WTC11 (cell line): Measurements from ENCODE around the gene PBRM1.

ENCODE experiments used
- CTCF ChIP-seq: fragments of 200-600 bp; IDR thresholded peaks from 2 replicates; pipeline ENCODE4 v1.8.0; 2022; ENCODE audit warnings: antibody characterized with exemption
- ETV6 ChIP-seq: sonication (generic); formaldehyde crosslinking; IDR thresholded peaks from 2 replicates; pipeline ENCODE4 v1.8.1; 2022; ENCODE audit warnings: mild to moderate bottlenecking, missing genetic modification reagents
- NR2C2 ChIP-seq: sonication (generic); formaldehyde crosslinking; IDR thresholded peaks from 2 replicates; pipeline ENCODE4 v1.8.0; 2022; ENCODE audit warnings: mild to moderate bottlenecking, missing genetic modification reagents
- TEAD4 ChIP-seq: sonication (generic); formaldehyde crosslinking; IDR thresholded peaks from 2 replicates; pipeline ENCODE4 v1.8.0; 2022; ENCODE audit warnings: mild to moderate bottlenecking, missing genetic modification reagents
- ZNF263 ChIP-seq: sonication (generic); formaldehyde crosslinking; IDR thresholded peaks from 2 replicates; pipeline ENCODE4 v1.8.1; 2022; ENCODE audit warnings: low read depth, mild to moderate bottlenecking, moderate library complexity, missing genetic modification reagents
- TF ChIP-seq, protein P1 (sequence below): sonication (generic); formaldehyde crosslinking; IDR thresholded peaks from 2 replicates; pipeline ENCODE4 v1.8.0; 2023; ENCODE audit warnings: missing genetic modification reagents
- TF ChIP-seq, protein P2 (sequence below): sonication (generic); formaldehyde crosslinking; IDR thresholded peaks from 2 replicates; pipeline ENCODE4 v1.8.1; 2023; ENCODE audit warnings: mild to moderate bottlenecking, missing genetic modification reagents, moderate library complexity
- TF ChIP-seq, protein P3 (sequence below): sonication (generic); formaldehyde crosslinking; IDR thresholded peaks from 2 replicates; pipeline ENCODE4 v1.8.1; 2023; ENCODE audit warnings: mild to moderate bottlenecking, missing genetic modification reagents, borderline replicate concordance

DNA sequence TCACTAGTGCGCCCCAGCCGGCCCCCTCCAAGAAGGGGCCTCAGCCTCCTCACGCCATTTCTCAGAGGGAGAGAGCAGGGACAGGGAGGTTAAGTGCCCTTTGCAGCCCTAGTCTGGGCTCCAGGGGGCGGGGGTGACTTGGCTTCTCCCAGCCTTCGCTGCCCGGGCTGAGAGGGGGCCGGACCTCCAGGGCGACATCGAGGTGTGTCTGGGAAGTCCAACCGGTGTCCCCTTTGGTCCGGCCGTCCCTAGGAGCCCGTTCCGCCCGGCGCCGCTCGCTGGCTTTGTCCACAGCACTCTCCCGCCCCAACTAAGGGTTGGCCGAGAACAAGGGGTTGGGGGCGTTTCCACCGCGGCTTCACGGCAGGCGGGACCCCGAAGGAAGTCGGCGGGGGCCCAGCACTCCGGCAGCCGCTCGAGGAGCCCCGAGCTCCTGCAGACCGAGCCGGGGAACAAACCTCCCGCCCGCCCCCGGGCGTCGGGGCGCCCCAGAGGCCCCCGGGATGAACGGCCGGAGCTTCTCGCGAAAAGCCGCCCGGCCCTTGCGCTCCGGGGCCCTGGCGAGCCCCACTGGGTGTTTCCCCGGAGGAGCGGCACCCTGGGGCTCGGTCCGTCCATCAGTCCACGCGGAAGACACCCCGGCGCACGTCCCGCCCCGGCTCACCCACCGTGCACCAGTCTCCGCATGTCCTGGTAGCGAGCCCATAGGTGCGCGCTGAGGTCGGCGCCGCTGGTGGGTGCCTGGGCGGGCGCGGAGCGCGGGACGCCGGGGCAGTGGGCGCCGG is 152.7 kb downstream of the PBRM1 start:
- TF ChIP-seq ETV6 (CRISPR knock-in tag) (no peak), CTCF (no peak), TEAD4 (no peak), NR2C2 (no peak), ZNF263 (CRISPR knock-in tag) (no peak)
- TF ChIP-seq, protein P1, sequence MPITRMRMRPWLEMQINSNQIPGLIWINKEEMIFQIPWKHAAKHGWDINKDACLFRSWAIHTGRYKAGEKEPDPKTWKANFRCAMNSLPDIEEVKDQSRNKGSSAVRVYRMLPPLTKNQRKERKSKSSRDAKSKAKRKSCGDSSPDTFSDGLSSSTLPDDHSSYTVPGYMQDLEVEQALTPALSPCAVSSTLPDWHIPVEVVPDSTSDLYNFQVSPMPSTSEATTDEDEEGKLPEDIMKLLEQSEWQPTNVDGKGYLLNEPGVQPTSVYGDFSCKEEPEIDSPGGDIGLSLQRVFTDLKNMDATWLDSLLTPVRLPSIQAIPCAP (CRISPR knock-in tag) = no peak
- TF ChIP-seq, protein P2, sequence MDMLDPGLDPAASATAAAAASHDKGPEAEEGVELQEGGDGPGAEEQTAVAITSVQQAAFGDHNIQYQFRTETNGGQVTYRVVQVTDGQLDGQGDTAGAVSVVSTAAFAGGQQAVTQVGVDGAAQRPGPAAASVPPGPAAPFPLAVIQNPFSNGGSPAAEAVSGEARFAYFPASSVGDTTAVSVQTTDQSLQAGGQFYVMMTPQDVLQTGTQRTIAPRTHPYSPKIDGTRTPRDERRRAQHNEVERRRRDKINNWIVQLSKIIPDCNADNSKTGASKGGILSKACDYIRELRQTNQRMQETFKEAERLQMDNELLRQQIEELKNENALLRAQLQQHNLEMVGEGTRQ (CRISPR knock-in tag) = no peak
- TF ChIP-seq, protein P3, sequence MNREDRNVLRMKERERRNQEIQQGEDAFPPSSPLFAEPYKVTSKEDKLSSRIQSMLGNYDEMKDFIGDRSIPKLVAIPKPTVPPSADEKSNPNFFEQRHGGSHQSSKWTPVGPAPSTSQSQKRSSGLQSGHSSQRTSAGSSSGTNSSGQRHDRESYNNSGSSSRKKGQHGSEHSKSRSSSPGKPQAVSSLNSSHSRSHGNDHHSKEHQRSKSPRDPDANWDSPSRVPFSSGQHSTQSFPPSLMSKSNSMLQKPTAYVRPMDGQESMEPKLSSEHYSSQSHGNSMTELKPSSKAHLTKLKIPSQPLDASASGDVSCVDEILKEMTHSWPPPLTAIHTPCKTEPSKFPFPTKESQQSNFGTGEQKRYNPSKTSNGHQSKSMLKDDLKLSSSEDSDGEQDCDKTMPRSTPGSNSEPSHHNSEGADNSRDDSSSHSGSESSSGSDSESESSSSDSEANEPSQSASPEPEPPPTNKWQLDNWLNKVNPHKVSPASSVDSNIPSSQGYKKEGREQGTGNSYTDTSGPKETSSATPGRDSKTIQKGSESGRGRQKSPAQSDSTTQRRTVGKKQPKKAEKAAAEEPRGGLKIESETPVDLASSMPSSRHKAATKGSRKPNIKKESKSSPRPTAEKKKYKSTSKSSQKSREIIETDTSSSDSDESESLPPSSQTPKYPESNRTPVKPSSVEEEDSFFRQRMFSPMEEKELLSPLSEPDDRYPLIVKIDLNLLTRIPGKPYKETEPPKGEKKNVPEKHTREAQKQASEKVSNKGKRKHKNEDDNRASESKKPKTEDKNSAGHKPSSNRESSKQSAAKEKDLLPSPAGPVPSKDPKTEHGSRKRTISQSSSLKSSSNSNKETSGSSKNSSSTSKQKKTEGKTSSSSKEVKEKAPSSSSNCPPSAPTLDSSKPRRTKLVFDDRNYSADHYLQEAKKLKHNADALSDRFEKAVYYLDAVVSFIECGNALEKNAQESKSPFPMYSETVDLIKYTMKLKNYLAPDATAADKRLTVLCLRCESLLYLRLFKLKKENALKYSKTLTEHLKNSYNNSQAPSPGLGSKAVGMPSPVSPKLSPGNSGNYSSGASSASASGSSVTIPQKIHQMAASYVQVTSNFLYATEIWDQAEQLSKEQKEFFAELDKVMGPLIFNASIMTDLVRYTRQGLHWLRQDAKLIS (CRISPR knock-in tag) = no peak
